IMR-90 (cell line): Measurements from ENCODE around the gene SLC17A9. TPM values are rescaled to one million over a fixed set of nuclear protein-coding genes. Genes with fewer than 3 reads are reported as not detected.

Experiments used
- ATAC-seq: fragments of 200-7000 bp; cut with Tn5 transposase; 2 replicates; pipeline ENCODE4 v1.9.1; 2020; ENCODE audit warnings: low read depth, mild to moderate bottlenecking, moderate library complexity
- BruUV-seq: library from RNA; stranded (reverse); fragments of 400-500 nt; replicated peaks from 2 replicates; lab custom pipeline; 2021; lab: Mats Ljungman, UMichigan
- CTCF ChIA-PET: fragments of 300-600 bp; formaldehyde crosslinking; extraction: SDS; loops from one replicate; lab custom pipeline; 2021; ENCODE audit warnings: antibody characterized with exemption; lab: Yijun Ruan, JAX
- POLR2A ChIA-PET: fragments of 300-600 bp; sonication (Branson Sonifier 250); formaldehyde crosslinking; loops from one replicate; lab custom pipeline; 2022; ENCODE audit warnings: antibody characterized with exemption; ENCODE audit not compliant: unreplicated experiment; lab: Charles Lee
- DNase-seq: peaks from one replicate; pipeline ENCODE4 v3.0.0; 2013
- H2AFZ ChIP-seq: replicated peaks from 2 replicates; pipeline ENCODE3; 2013; ENCODE audit warnings: low read length, mild to moderate bottlenecking; ENCODE audit not compliant: poor library complexity
- H2AK5ac ChIP-seq: 2 replicates; pipeline ENCODE4 v1.6.1; 2013; ENCODE audit warnings: low read depth, low read length, inconsistent platforms
- H2AK9ac ChIP-seq: replicated peaks from 2 replicates; pipeline ENCODE3; 2013; ENCODE audit warnings: mild to moderate bottlenecking, low read depth, low read length, moderate library complexity; ENCODE audit not compliant: poor library complexity
- H2BK120ac ChIP-seq: 2 replicates; pipeline ENCODE4 v1.6.1; 2013; ENCODE audit warnings: low read depth, low read length, inconsistent platforms
- H2BK15ac ChIP-seq: 3 replicates; pipeline ENCODE4 v1.6.1; 2013; ENCODE audit warnings: low read depth, low read length, inconsistent platforms
- H2BK20ac ChIP-seq: 2 replicates; pipeline ENCODE4 v1.6.1; 2013; ENCODE audit warnings: low read depth, mild to moderate bottlenecking, inconsistent platforms, low read length, moderate library complexity
- H2BK5ac ChIP-seq: 2 replicates; pipeline ENCODE4 v1.6.1; 2013; ENCODE audit warnings: mild to moderate bottlenecking, low read depth, low read length, inconsistent platforms; ENCODE audit not compliant: poor library complexity, severe bottlenecking
- H3K14ac ChIP-seq: replicated peaks from 2 replicates; pipeline ENCODE4 v1.6.1; 2013; ENCODE audit warnings: low read depth, low read length, inconsistent platforms
- H3K18ac ChIP-seq: 2 replicates; pipeline ENCODE4 v1.6.1; 2013; ENCODE audit warnings: low read depth, low read length, control low read depth
- H3K23ac ChIP-seq: 2 replicates; pipeline ENCODE4 v1.6.1; 2013; ENCODE audit warnings: low read depth, low read length, inconsistent platforms
- H3K27ac ChIP-seq: 2 replicates; pipeline ENCODE4 v1.5.1; 2013; ENCODE audit warnings: mild to moderate bottlenecking, control low read depth, low read length; ENCODE audit not compliant: insufficient read depth
- H3K27me3 ChIP-seq: 2 replicates; pipeline ENCODE4 v1.6.1; 2013; ENCODE audit warnings: low read length; ENCODE audit not compliant: control insufficient read depth, insufficient read depth
- H3K36me3 ChIP-seq: 2 replicates; pipeline ENCODE4 v1.6.1; 2013; ENCODE audit warnings: low read length, mixed read lengths; ENCODE audit not compliant: control insufficient read depth, insufficient read depth
- H3K4ac ChIP-seq: 2 replicates; pipeline ENCODE4 v1.6.1; 2013; ENCODE audit warnings: low read depth, low read length, inconsistent platforms
- H3K4me1 ChIP-seq: 2 replicates; pipeline ENCODE4 v1.6.1; 2013; ENCODE audit warnings: low read length, mixed read lengths; ENCODE audit not compliant: control insufficient read depth, insufficient read depth
- H3K4me2 ChIP-seq: 2 replicates; pipeline ENCODE4 v1.6.1; 2013; ENCODE audit warnings: low read depth, mild to moderate bottlenecking, control low read depth, low read length, moderate library complexity
- H3K4me3 ChIP-seq: 2 replicates; pipeline ENCODE4 v1.5.1; 2013; ENCODE audit warnings: low read depth, mild to moderate bottlenecking, control low read depth, low read length, moderate library complexity; ENCODE audit not compliant: insufficient read depth
- H3K56ac ChIP-seq: 2 replicates; pipeline ENCODE4 v1.6.1; 2013; ENCODE audit warnings: low read length, inconsistent platforms; ENCODE audit not compliant: insufficient read depth; ENCODE audit errors: extremely low read depth
- H3K79me1 ChIP-seq, 2 experiments: 2 replicates each; pipeline ENCODE4 v1.6.1; 2013; ENCODE audit warnings: low read length in 2 of 2, inconsistent platforms in 1 of 2, low read depth in 1 of 2
- H3K9ac ChIP-seq: 2 replicates; pipeline ENCODE4 v1.6.1; 2013; ENCODE audit warnings: low read depth, low read length, control low read depth
- H3K9me1 ChIP-seq: 2 replicates; pipeline ENCODE4 v1.6.1; 2013; ENCODE audit warnings: low read length, inconsistent platforms; ENCODE audit not compliant: insufficient read depth
- H3K9me3 ChIP-seq: 2 replicates; pipeline ENCODE4 v1.6.1; 2013; ENCODE audit warnings: low read length; ENCODE audit not compliant: control insufficient read depth, insufficient read depth
- H4K20me1 ChIP-seq: 2 replicates; pipeline ENCODE4 v1.6.1; 2013; ENCODE audit warnings: low read length, inconsistent platforms; ENCODE audit not compliant: insufficient read depth
- H4K5ac ChIP-seq: 2 replicates; pipeline ENCODE4 v1.6.1; 2013; ENCODE audit warnings: mild to moderate bottlenecking, low read depth, low read length, control low read depth
- H4K8ac ChIP-seq, 2 experiments: 2 replicates each; pipeline ENCODE4 v1.6.1; 2013; ENCODE audit warnings: low read depth in 2 of 2, low read length in 2 of 2, control low read depth in 1 of 2, inconsistent platforms in 1 of 2
- H4K91ac ChIP-seq: 2 replicates; pipeline ENCODE4 v1.6.1; 2013; ENCODE audit warnings: low read depth, low read length, inconsistent platforms; ENCODE audit not compliant: insufficient read depth
- CHD1 ChIP-seq: IDR thresholded peaks from 2 replicates; pipeline ENCODE4 v1.6.1; 2012; ENCODE audit warnings: low read depth, low read length, improper control_type of control experiment
- ELK1 ChIP-seq: fragments of 150-350 bp; IDR thresholded peaks from 2 replicates; pipeline ENCODE4 v1.6.1; 2016; ENCODE audit warnings: low read depth, mild to moderate bottlenecking, low read length, moderate library complexity, borderline replicate concordance
- MXI1 ChIP-seq: IDR thresholded peaks from 2 replicates; pipeline ENCODE4 v1.6.1; 2012; ENCODE audit warnings: low read depth, mild to moderate bottlenecking, low read length, moderate library complexity, borderline replicate concordance
- POLR2A ChIP-seq: IDR thresholded peaks from 2 replicates; pipeline ENCODE4 v1.6.1; 2012; ENCODE audit warnings: mild to moderate bottlenecking, low read depth, low read length
- RCOR1 ChIP-seq: IDR thresholded peaks from 2 replicates; pipeline ENCODE4 v1.6.1; 2012; ENCODE audit warnings: mild to moderate bottlenecking, low read length, improper control_type of control experiment; ENCODE audit not compliant: insufficient replicate concordance
- RFX5 ChIP-seq: IDR thresholded peaks from 2 replicates; pipeline ENCODE4 v1.8.0; 2012; ENCODE audit warnings: low read depth, mild to moderate bottlenecking, low read length, moderate library complexity
- USF2 ChIP-seq: fragments of 150-350 bp; IDR thresholded peaks from 2 replicates; pipeline ENCODE4 v1.6.1; 2017; ENCODE audit warnings: mild to moderate bottlenecking, antibody characterized with exemption, low read length, low read depth
- WGBS, 2 experiments: methylation state at CpG; one replicate each; pipeline versions ENCODE4 v1.1.5 to v1.1.7; 2013; ENCODE audit warnings: missing lambda C conversion rate in 2 of 2; ENCODE audit not compliant: insufficient read length in 1 of 2; ENCODE audit errors: extremely low coverage in 2 of 2; 5-methylcytosine and 5-hydroxymethylcytosine counted together
- dilution Hi-C: fragments of 300-500 bp; cut with HindIII; formaldehyde crosslinking; loops from one replicate; pipeline ENCODE4 v1.14.3; 2018; ENCODE audit warnings: low sequenced_read_pairs; ENCODE audit not compliant: unreplicated experiment
- in situ Hi-C: fragments of 300-500 bp; cut with MboI; formaldehyde crosslinking; loops from 3 replicates; pipeline ENCODE4 v1.14.3; 2019; ENCODE audit warnings: low sequenced_read_pairs, inconsistent platforms, mixed read lengths
- intact Hi-C: fragments of 100-400 bp; cut with micrococcal nuclease; formaldehyde crosslinking; loops from 2 replicates; pipeline ENCODE4 v1.10.0; 2022
- polyA plus RNA-seq, 3 experiments: library from polyadenylated mRNA; depleted of rRNA; stranded (reverse); fragments of >200 nt; gene quantifications; 2 replicates each; pipeline ENCODE4 v1.2.3, GENCODE V29; 2012; ENCODE audit warnings: low replicate concordance in 1 of 3
- total RNA-seq: library from RNA; depleted of rRNA; stranded (reverse); fragments of >200 nt; gene quantifications from 2 replicates; pipeline ENCODE4 v1.2.3, GENCODE V29; 2012

Gene SLC17A9
- total and polyA plus RNA-seq, 2 of the 4 experiments (the other 2 are of a cell fraction) = 2.2 to 14.4 TPM

- Histone ChIP-seq H3K27ac (peak overlapping the region; percentile 28), H4K91ac (no peak overlapping the region), H2AK9ac (peak overlapping the region; percentile 0), H2BK15ac (no peak overlapping the region), H3K27me3 (no peaks in the 10 kb centered on the region), H2BK120ac (no peak overlapping the region), H3K4me3 (no peak overlapping the region), H2BK20ac (no peak overlapping the region), H3K18ac (no peak overlapping the region), H4K8ac (peak overlapping the region; percentile 8 to 44; a peak in 2 of 4 replicates), H3K23ac (peak overlapping the region; percentile 48; the same call in 1 of the 2 replicates), H2AK5ac (peak overlapping the region; percentile 90; the same call in 1 of the 2 replicates), H3K4ac (0 out of 2 replicates have a peak overlapping the region, but pooled peaks have one; percentile 7), H3K36me3 (peaks cover 17% of the 10 kb centered on the region), H3K9me1 (peaks cover 30% of the 10 kb centered on the region), H2AFZ (no peak overlapping the region), H3K14ac (no peak overlapping the region), H4K5ac (no peak overlapping the region), H3K9me3 (no peaks in the 10 kb centered on the region), H3K4me1 (peaks cover 12% of the 10 kb centered on the region), H3K4me2 (no peak overlapping the region; the same call in 1 of the 2 replicates), H4K20me1 (peaks cover 74% of the 10 kb centered on the region), H3K9ac (no peak overlapping the region), H3K56ac (no peak overlapping the region), H2BK5ac (no peak overlapping the region), H3K79me1 (peaks cover 3 to 57% of the 10 kb centered on the region in 2 experiments; a peak in 3 of 4 replicates)
- CTCF ChIA-PET = no interaction called here
- dilution Hi-C loops (no loop called here), in situ Hi-C loops (no loop called here), intact Hi-C loops (loop anchor here (2.0 kb wide), 1 partner anchor 35 kb away; no protein-coding TSS in a partner anchor)
- POLR2A ChIA-PET = no interaction called here
- no peak for TF ChIP-seq USF2
- no peak for TF ChIP-seq RFX5
- TF ChIP-seq POLR2A = no peak
- no peak for TF ChIP-seq ELK1
- TF ChIP-seq RCOR1 = no peak
- no peak for TF ChIP-seq MXI1
- TF ChIP-seq CHD1 = no peak
- no TSS peak for BruUV-seq
- DNase-seq (no peak), ATAC-seq (no peak)
- 95% methylated on average over 4 of the region's 22 CpGs; no CpG with 5 or more reads in 1 of the 2 experiments for WGBS, 2 experiments
These were observed 16.4 kb upstream of the SLC17A9 start for GRCh38 chr20:62935968-62936585.
